GM12875 (cell line): Measurements from ENCODE around the gene PCDHGA5.
"Not testable (repeated sequence)": the region's sequence is repeated elsewhere in the genome, so short reads cannot be mapped to it uniquely, and the experiment has no call there.

Experiments
- H3K4me3 ChIP-seq: one replicate; pipeline ENCODE4 v1.5.1; 2011; ENCODE audit warnings: low read depth, low read length, control low read depth
- TF ChIP-seq, protein P1 (sequence below): IDR thresholded peaks from 2 replicates; pipeline ENCODE4 v1.5.1; 2011; ENCODE audit warnings: low read depth, mild to moderate bottlenecking, control low read depth, inconsistent platforms, low read length, moderate library complexity, borderline replicate concordance; ENCODE audit not compliant: insufficient read depth

The PCDHGA5 gene

DNA sequence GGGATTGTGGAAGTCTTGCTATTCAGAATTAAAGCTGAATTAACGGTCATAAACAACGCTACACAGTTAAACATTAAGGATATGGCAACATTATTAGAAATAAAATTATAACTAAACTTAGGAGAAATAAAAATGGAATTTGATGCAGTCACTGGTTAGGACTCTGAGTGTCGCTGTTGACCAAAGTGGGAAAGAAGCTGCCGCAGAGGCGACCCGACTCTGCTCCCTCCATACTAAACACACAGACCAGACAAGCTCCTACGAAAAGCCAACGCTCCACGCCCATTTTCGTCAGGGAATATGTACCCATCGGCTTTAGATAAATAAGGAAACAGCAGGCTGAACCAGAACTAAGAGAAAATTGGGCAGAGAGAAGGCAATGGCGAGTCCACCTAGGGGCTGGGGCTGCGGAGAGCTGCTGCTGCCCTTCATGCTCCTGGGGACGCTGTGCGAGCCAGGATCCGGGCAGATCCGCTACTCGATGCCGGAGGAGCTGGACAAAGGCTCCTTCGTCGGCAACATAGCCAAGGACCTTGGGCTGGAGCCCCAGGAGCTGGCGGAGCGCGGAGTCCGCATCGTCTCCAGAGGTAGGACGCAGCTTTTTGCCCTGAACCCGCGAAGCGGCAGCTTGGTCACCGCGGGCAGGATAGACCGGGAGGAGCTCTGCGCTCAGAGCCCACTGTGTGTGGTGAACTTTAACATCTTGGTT lies at the start of gene PCDHGA5:
PCDHGA5 (plus strand) TSS at position 211 of the 709 bp plus-strand sequence; CDS start at position 380, 169 bp downstream.
- TF ChIP-seq, protein P1, sequence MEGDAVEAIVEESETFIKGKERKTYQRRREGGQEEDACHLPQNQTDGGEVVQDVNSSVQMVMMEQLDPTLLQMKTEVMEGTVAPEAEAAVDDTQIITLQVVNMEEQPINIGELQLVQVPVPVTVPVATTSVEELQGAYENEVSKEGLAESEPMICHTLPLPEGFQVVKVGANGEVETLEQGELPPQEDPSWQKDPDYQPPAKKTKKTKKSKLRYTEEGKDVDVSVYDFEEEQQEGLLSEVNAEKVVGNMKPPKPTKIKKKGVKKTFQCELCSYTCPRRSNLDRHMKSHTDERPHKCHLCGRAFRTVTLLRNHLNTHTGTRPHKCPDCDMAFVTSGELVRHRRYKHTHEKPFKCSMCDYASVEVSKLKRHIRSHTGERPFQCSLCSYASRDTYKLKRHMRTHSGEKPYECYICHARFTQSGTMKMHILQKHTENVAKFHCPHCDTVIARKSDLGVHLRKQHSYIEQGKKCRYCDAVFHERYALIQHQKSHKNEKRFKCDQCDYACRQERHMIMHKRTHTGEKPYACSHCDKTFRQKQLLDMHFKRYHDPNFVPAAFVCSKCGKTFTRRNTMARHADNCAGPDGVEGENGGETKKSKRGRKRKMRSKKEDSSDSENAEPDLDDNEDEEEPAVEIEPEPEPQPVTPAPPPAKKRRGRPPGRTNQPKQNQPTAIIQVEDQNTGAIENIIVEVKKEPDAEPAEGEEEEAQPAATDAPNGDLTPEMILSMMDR = no peak
- H3K4me3 ChIP-seq = no peak within 1 kb of the TSS

DNA sequence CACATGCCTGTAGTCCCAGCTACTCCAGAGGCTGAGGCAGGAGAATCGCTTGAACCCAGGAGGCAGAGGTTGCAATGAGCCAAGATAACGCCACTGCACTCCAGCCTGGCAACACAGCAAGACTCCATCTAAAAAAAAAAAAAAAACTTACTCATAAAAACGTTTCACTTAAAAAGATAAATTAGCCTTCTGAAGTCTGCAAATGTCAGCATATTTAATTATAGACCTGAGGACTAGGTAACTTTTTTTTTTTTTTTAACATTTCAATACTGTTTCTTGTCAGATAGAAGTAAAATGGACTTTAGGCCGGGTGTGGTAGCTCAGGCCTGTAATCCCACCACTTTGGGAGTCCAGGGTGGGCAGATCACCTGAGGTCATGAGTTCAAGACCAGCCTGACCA lies 47.0 kb upstream of the PCDHGA5 start:
- not testable (repeated sequence) for H3K4me3 ChIP-seq

DNA sequence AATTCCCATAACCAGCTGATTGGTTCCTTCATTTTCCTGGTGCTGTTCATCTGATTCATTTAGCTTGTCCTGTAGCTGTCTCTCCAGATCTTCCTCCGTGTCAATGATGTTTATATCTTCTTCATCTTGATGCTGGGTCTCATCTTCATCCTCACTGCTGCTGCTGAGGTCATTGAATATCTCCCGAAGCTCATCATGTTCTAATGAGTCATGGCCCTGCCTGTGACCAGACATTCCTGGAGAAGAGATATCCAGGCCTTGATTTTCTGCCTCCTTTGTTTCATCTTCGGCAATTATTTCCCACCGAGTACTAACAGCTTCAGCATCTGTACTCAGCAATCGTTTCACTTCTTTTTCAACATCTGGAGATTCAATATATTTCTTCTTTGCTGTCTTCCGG lies 44.8 kb upstream of the PCDHGA5 start:
- no peak overlapping the region for H3K4me3 ChIP-seq
- TF ChIP-seq, protein P1 = no peak

DNA sequence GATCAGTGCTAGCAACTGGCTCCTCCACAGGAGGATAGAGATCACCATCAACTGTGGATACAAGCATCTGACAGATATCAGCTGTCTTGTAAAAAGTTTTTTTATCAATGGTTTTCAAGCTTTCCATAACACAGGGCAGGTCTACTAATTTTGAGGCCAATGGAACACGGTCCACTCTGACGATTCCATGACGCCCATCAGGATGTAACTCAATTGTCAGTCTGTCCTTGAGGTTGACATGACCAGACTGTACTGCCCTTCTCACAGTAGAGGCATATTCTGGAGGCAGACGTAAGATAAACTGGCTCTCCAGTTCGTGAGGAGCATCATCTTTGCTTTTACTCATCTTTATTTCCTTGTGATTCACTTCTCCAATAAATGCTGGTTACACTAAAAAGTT lies 44.3 kb upstream of the PCDHGA5 start:
- TF ChIP-seq, protein P1 = no peak
- peak overlapping the region; percentile 98 for H3K4me3 ChIP-seq

DNA sequence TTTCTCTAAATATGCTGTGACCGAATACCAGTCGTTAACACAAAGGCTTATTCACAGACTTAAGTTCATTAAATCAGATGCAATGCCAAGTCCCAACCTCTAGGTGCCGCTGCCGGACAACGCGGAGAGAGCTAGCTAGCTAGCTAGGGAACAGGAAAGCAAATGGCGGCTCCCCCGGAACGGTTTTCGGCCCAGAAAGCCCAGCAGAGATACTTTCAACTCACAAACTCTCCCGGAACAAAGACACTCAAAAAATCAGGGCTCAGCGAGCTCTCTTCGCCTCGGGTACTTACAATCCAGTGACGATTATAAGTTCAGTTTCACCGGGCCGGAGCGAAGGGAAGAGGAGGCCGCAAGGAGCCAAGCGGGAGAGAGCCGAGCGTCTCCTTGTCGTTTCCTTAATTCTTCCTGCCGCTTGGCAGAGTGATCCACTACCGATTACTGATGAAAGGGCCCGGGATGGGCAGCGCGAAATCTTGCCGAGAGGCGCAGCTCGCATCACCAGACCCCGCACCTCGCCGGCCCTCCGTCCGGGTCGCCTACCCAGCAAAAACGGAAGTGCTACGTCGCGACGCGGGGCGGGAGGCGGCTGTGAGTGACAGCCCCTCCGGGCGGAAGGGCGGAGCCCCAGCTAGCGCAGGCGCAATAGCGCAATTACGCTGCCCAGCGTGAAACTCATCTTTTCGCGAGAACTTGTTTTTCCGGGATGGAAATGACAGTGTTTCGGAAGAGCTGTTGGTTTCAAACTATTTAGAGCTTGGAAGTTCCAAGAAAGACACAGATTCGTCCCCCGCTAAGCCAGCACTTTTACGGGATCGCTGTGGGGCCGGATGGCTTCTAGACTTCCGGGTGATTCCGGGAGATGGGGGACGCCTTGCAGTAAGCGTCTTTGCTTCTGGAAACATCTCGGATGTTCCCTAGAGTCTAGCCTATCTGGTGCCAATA lies 43.5 kb upstream of the PCDHGA5 start, which contains the start of gene TAF7:
TAF7 (minus strand) TSS at position 560 of the 945 bp plus-strand sequence. CDS start 740 bp downstream, outside the sequence.
- TF ChIP-seq, protein P1 = peak; percentile 84
- peak within 1 kb of the TSS; percentile 98 for H3K4me3 ChIP-seq

DNA sequence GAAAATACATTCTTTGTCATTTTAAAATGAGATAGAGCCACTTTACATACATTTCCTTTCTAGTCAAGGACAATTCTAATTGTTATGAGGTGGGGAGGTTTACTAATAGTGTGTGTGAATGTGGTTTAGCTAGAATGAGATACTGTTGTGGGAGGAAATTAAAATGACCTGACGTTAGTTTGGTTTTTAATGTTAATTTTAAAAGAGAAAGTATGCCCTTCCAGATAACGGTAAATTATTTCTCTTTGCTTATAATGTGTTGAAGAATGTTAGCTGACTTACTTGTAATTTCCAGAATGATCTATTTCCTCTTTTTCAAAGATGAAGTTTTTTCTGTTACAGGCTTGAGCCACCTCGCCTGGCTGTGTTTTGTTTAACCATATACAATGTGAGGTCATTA lies 41.7 kb upstream of the PCDHGA5 start:
- TF ChIP-seq, protein P1 = no peak
- H3K4me3 ChIP-seq = no peak overlapping the region

DNA sequence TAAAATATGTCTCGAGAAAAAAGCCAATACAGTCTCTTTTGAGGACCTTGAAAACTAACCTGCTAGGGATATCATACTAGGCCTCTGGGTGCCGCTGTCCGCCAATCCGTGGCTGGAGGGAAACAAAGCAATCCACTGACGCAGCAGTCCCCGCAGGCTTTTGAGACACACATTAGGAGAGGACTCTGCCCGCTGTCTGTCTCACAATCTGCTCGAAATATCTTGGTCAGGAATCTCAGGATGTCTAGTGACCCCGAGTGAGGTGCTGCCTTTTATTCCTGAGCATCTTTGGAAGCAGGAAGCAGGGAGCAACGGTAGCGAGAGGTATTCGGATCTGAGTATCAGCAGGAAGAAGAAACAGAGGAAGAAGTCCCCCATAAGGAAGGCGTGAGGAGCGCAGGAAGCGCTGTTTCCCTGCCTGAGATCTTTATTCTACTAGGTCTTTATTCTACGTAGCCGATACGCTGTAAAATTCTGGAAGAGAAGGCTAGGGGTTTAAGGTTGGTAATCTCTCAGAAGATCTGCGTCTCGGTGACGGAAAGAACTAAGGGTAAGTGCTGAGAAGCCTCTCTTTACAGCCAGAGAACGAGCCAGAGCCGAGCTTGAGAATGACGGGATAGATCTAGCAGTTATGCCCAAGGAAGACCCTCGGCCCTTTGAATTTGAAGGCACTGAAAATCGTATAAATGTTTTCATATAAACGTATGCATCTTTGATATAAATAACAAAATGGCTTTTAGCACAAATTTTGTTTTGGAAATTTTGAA lies 37.7 kb upstream of the PCDHGA5 start:
- no peak overlapping the region for H3K4me3 ChIP-seq
- TF ChIP-seq, protein P1 = peak; percentile 58; the same call in 1 of the 2 replicates
